Panc1 (cell line): ENCODE data around the gene PRKCQ.

Source experiments
- CTCF ChIP-seq: fragments of 450-650 bp; IDR thresholded peaks from 2 replicates; pipeline ENCODE4 v1.5.1; 2017; ENCODE audit warnings: mild to moderate bottlenecking
- TF ChIP-seq, protein P1 (sequence below), 2 experiments: IDR thresholded peaks; 2 replicates each; pipeline ENCODE4 v1.6.1; 2011 to 2012; ENCODE audit warnings: low read depth in 2 of 2, control low read depth in 1 of 2, low read length in 1 of 2, mild to moderate bottlenecking in 1 of 2, moderate library complexity in 1 of 2; ENCODE audit not compliant: insufficient read depth in 1 of 2

GRCh38 chr10:6558272-6558671 is 21.8 kb downstream of the PRKCQ start:
- TF ChIP-seq CTCF, result no peak
- TF ChIP-seq, protein P1, sequence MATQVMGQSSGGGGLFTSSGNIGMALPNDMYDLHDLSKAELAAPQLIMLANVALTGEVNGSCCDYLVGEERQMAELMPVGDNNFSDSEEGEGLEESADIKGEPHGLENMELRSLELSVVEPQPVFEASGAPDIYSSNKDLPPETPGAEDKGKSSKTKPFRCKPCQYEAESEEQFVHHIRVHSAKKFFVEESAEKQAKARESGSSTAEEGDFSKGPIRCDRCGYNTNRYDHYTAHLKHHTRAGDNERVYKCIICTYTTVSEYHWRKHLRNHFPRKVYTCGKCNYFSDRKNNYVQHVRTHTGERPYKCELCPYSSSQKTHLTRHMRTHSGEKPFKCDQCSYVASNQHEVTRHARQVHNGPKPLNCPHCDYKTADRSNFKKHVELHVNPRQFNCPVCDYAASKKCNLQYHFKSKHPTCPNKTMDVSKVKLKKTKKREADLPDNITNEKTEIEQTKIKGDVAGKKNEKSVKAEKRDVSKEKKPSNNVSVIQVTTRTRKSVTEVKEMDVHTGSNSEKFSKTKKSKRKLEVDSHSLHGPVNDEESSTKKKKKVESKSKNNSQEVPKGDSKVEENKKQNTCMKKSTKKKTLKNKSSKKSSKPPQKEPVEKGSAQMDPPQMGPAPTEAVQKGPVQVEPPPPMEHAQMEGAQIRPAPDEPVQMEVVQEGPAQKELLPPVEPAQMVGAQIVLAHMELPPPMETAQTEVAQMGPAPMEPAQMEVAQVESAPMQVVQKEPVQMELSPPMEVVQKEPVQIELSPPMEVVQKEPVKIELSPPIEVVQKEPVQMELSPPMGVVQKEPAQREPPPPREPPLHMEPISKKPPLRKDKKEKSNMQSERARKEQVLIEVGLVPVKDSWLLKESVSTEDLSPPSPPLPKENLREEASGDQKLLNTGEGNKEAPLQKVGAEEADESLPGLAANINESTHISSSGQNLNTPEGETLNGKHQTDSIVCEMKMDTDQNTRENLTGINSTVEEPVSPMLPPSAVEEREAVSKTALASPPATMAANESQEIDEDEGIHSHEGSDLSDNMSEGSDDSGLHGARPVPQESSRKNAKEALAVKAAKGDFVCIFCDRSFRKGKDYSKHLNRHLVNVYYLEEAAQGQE (IDR thresholded peaks at IDR 0.05; ENCODE audit: insufficient read depth in 1 of 2, low read depth in 2 of 2, low read length in 1 of 2), result no peak
